ENCODE results near the gene LRP2.

Gene LRP2

GRCh38 chr2:169116327-169116726 is 246.0 kb downstream of the LRP2 start:
- TF ChIP-seq, protein P1, sequence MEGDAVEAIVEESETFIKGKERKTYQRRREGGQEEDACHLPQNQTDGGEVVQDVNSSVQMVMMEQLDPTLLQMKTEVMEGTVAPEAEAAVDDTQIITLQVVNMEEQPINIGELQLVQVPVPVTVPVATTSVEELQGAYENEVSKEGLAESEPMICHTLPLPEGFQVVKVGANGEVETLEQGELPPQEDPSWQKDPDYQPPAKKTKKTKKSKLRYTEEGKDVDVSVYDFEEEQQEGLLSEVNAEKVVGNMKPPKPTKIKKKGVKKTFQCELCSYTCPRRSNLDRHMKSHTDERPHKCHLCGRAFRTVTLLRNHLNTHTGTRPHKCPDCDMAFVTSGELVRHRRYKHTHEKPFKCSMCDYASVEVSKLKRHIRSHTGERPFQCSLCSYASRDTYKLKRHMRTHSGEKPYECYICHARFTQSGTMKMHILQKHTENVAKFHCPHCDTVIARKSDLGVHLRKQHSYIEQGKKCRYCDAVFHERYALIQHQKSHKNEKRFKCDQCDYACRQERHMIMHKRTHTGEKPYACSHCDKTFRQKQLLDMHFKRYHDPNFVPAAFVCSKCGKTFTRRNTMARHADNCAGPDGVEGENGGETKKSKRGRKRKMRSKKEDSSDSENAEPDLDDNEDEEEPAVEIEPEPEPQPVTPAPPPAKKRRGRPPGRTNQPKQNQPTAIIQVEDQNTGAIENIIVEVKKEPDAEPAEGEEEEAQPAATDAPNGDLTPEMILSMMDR (IDR thresholded peaks at IDR 0.05; ENCODE audit: low read depth, low read length, missing control alignments): no peak
- no peak overlapping the region for H3K4me3 ChIP-seq (ENCODE audit: low read depth, low read length)
- no peak for DNase-seq (ENCODE audit: low read depth)

GRCh38 chr2:169114056-169114455 is 248.3 kb downstream of the LRP2 start:
- no peak for DNase-seq (ENCODE audit: low read depth)
- TF ChIP-seq, protein P1 (IDR thresholded peaks at IDR 0.05; ENCODE audit: low read depth, low read length, missing control alignments): no peak
- no peak overlapping the region for H3K4me3 ChIP-seq (ENCODE audit: low read depth, low read length)

DNA sequence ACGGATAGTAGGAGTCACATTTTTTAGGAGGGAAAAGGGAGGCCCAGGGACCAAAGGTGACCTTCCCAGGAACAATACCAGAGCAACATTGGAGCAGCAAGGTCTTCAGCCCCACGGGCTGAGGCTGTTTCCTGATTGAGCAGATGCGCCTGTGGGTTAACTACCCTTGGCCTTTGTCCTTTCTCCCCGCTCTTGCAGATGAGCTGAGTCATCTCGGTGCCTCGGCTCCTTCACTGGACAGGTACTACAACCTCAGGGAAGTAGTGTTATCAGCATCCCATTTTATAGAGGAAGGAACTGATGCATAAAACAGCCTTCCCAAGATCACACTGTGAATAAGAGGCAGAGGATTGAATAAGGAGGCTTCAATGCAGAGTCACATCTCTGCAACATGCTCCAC is 249.5 kb downstream of the LRP2 start:
- no peak for DNase-seq (ENCODE audit: low read depth)
- TF ChIP-seq, protein P1 (IDR thresholded peaks at IDR 0.05; ENCODE audit: low read depth, low read length, missing control alignments): no peak
- no peak overlapping the region for H3K4me3 ChIP-seq (ENCODE audit: low read depth, low read length)

DNA sequence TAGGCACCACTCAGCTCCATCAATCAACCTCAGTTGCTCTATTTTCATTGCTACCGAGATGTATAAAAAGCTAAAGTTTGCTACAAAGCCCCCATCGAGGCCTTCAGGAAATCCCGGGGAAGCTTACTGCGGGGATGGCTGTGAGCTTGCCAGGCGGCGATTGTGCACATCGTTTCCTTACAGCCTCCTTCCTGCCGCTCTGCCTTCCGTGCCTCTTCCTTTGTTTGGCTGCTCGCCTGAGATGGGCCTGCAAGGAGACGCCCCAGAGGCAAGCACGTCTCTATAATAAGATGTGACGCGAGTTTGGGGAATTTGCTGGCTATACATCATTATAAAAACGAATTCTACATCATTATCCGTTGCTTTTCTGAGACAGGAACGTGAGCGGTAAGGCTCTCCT is 251.4 kb downstream of the LRP2 start:
- DNase-seq (ENCODE audit: low read depth): no peak

GRCh38 chr2:169110419-169110818 is 251.9 kb downstream of the LRP2 start:
- TF ChIP-seq, protein P1 (IDR thresholded peaks at IDR 0.05; ENCODE audit: low read depth, low read length, missing control alignments): no peak
- no peak overlapping the region for H3K4me3 ChIP-seq (ENCODE audit: low read depth, low read length)
- DNase-seq (ENCODE audit: low read depth): no peak

More for the DNA sequence above, 251.4 kb downstream of the LRP2 start:
- H3K4me3 ChIP-seq (ENCODE audit: low read depth, low read length): no peak overlapping the region
- TF ChIP-seq, protein P1 (IDR thresholded peaks at IDR 0.05; ENCODE audit: low read depth, low read length, missing control alignments): no peak

GRCh38 chr2:169109502-169110409 is 252.6 kb downstream of the LRP2 start:
- no peak for DNase-seq (ENCODE audit: low read depth)
- H3K4me3 ChIP-seq (ENCODE audit: low read depth, low read length): no peak overlapping the region
- TF ChIP-seq, protein P1 (IDR thresholded peaks at IDR 0.05; ENCODE audit: low read depth, low read length, missing control alignments): peak; percentile 88
